ENCODE data around the gene LAMTOR1.

DNA sequence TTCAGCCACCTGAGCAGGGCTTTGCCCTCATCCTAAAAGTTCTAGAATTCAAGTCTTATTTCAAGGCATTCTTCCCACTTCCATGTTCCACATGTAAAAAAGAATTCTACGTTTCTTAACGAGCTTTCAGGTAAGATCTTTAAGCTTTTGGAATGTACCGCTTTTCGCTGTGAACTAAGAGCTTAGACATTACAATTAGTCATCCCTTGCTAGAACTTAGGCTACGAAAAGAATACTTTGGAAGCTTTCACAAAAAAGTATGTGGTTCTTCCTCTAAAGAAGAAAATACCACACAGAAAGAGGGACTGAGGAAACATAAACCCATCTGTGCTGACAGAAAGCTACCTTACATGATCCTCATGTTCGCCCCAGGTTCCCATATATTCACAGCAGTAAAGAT, 24.6 kb downstream of the LAMTOR1 start:
- no peak for TF ChIP-seq TAF1 (IDR thresholded peaks at IDR 0.05; ENCODE audit: borderline replicate concordance, low read depth, low read length)
- no peak for TF ChIP-seq POLR2A (IDR thresholded peaks at IDR 0.05; ENCODE audit: low read depth, low read length)
- no peak for TF ChIP-seq POLR2AphosphoS5 (IDR thresholded peaks at IDR 0.05; ENCODE audit: low read depth, low read length)
